Stimulated activated effector memory CD8-positive, alpha-beta T cell treated with anti-CD3 and anti-CD28 coated beads, Interleukin-12 subunit alpha, Interleukin-12 subunit beta, amount 100 ng/mL, for 72 hours (primary cell): ENCODE measurements around the gene NUTF2.
A peak's percentile ranks its signal among the peaks of the same experiment; 100 is the strongest.

Experiments used
- ATAC-seq: fragments of 150-1000 bp; cut with Tn5 transposase; 2 replicates; pipeline ENCODE4 v1.10.0; 2021
- DNase-seq, 2 donors: peaks; one replicate each; pipeline ENCODE4 v3.0.0; 2021 to 2022; ENCODE audit warnings: low spot score in 2 of 2
- H3K27ac Mint-ChIP-seq: one replicate; pipeline ENCODE4 v1.8.0; 2022; ENCODE audit warnings: mild to moderate bottlenecking, mixed read lengths
- H3K36me3 Mint-ChIP-seq: one replicate; pipeline ENCODE4 v1.8.0; 2022; ENCODE audit warnings: mild to moderate bottlenecking, mixed read lengths
- H3K4me1 Mint-ChIP-seq: one replicate; pipeline ENCODE4 v1.8.0; 2022; ENCODE audit warnings: mixed read lengths
- H3K4me3 Mint-ChIP-seq: one replicate; pipeline ENCODE4 v1.8.0; 2022; ENCODE audit warnings: mild to moderate bottlenecking, mixed read lengths
- H3K9me3 Mint-ChIP-seq: one replicate; pipeline ENCODE4 v1.8.0; 2022; ENCODE audit warnings: mixed read lengths

NUTF2 gene

DNA sequence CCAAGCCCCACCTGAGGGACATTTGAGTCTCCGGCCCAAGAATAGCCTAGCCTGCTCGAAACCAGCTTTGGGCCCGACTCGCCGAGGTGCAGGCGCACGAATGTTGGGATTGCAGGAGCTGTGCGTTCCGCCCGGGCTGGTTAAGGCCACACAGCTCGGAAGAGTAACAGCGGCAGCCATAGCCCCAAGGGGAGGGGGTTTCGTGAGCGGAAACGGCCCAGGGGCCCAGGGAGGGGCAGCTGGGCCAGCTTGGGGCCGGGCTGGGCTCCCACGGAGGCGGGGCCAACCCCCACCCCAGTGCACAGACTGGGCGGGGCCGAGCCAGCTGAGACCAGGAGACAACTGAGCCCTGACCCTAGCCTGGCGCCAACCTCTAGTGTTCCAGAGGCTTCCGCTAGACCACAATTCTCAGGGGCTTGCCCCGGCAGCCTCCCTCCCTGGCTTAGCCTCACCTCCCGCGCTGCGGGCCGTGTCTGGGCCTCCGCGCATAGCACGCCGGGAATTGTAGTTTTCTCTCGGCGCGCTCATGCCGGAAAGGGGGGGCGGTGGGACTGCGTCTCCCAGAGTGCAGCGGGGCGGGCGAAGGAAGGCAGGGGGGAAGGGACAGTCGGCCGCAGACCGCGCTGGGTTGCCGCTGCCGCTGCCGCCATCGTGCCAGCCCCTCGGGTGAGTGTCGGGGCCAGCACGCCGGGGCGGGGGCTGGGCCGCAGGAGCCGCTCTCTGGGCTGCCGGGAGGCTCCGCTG lies at the start of gene NUTF2:
TSS of gene NUTF2 (plus strand) at position 614 of the 744 bp plus-strand sequence. CDS start 18,198 bp downstream, outside the sequence.
- peak; percentile 79 for ATAC-seq
- peak within 1 kb of the TSS; percentile 93 for H3K27ac Mint-ChIP-seq
- H3K4me3 Mint-ChIP-seq, result peak within 1 kb of the TSS; percentile 98
- DNase-seq, result peak; percentile 93 to 99
- H3K4me1 Mint-ChIP-seq, result peaks cover 37% of the 10 kb centered on the region
- H3K9me3 Mint-ChIP-seq, result no peaks in the 10 kb centered on the region
- H3K36me3 Mint-ChIP-seq, result peaks cover 52% of the 10 kb centered on the region

GRCh38 chr16:67800338-67800926 lies 46.3 kb upstream of the NUTF2 start:
- no peak overlapping the region for H3K4me3 Mint-ChIP-seq
- DNase-seq (no peak), ATAC-seq (no peak)

DNA sequence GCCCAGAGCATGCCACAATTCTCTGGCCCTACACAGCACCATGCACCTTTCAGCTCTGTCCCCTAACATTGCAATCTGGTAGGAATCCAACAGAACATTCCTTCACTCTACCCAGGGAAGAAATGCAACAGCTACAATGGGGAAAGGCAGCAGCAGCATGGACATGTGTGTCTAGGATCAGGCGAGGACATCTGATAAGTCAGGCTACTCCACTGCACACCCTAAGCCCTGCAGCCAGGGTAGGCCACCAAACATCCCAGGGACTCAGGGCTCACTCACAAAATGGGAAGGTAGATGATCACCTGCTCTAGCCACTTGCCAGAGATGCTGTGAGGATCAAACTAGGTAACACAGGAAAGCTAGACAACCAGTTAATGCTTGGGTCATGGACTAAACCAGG lies 45.5 kb upstream of the NUTF2 start:
- no peak for ATAC-seq
- Mint-ChIP-seq H3K9me3 (no peaks in the 10 kb centered on the region), H3K4me1 (peaks cover 74% of the 10 kb centered on the region), H3K36me3 (peaks cover 71% of the 10 kb centered on the region), H3K27ac (peak overlapping the region; percentile 67), H3K4me3 (peak overlapping the region; percentile 26)
- no peak for DNase-seq

More at GRCh38 chr16:67800338-67800926, 46.3 kb upstream of the NUTF2 start:
- H3K36me3 Mint-ChIP-seq, result peaks cover 71% of the 10 kb centered on the region
- peak overlapping the region; percentile 88 for H3K27ac Mint-ChIP-seq
- peaks cover 70% of the 10 kb centered on the region for H3K4me1 Mint-ChIP-seq
- H3K9me3 Mint-ChIP-seq, result no peaks in the 10 kb centered on the region

- ATAC-seq (no peak), DNase-seq (no peak)
- Mint-ChIP-seq H3K4me3 (peak overlapping the region; percentile 26), H3K4me1 (peaks cover 69% of the 10 kb centered on the region), H3K36me3 (peaks cover 76% of the 10 kb centered on the region), H3K27ac (peak overlapping the region; percentile 67), H3K9me3 (no peaks in the 10 kb centered on the region)
These were observed 44.9 kb upstream of the NUTF2 start for GRCh38 chr16:67801883-67802282.

GRCh38 chr16:67803894-67804293 lies 42.8 kb upstream of the NUTF2 start:
- Mint-ChIP-seq H3K4me1 (peaks cover 61% of the 10 kb centered on the region), H3K27ac (no peak overlapping the region), H3K9me3 (no peaks in the 10 kb centered on the region), H3K4me3 (no peak overlapping the region), H3K36me3 (peaks cover 64% of the 10 kb centered on the region)
- DNase-seq (no peak), ATAC-seq (no peak)

DNA sequence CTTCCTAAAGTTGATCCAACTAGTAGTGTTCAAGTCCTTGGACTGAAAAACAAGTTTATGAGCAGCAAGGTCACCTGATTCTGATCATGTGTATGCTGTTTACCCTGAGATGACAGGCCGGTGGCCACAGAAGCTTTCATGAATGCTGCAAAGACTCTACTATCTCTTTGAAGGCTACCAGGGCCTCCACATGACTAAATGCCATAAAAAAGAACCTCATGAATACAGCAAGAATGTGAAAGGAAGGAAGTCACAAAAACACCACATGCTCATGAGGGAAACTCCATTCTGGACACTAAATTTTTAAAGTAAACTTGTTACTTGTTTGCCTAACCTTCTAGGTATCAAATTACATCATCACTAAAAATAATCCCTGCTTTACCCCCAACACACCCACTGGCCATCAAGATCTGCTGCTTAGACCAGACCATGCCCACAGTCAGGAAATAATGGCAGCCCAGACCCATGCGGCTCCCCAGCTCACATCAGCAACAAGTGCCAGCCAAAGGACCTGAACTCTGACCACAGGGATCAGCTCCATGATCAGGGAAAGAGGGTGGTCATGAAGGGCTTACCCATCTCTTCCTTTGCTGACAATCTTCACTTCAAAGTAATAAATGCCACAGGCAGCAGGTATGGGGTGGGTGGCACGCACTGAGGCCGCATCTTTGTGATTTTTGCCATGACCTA lies 41.7 kb upstream of the NUTF2 start:
- Mint-ChIP-seq H3K4me3 (peak overlapping the region; percentile 89), H3K4me1 (peaks cover 52% of the 10 kb centered on the region), H3K36me3 (peaks cover 53% of the 10 kb centered on the region), H3K27ac (peak overlapping the region; percentile 91), H3K9me3 (no peaks in the 10 kb centered on the region)
- ATAC-seq, result no peak
- DNase-seq, result no peak

- Mint-ChIP-seq H3K4me3 (peak overlapping the region; percentile 89), H3K27ac (peak overlapping the region; percentile 91), H3K36me3 (peaks cover 48% of the 10 kb centered on the region), H3K4me1 (peaks cover 43% of the 10 kb centered on the region), H3K9me3 (no peaks in the 10 kb centered on the region)
- ATAC-seq (no peak), DNase-seq (no peak)
These were observed 40.9 kb upstream of the NUTF2 start for GRCh38 chr16:67805718-67806427.

DNA sequence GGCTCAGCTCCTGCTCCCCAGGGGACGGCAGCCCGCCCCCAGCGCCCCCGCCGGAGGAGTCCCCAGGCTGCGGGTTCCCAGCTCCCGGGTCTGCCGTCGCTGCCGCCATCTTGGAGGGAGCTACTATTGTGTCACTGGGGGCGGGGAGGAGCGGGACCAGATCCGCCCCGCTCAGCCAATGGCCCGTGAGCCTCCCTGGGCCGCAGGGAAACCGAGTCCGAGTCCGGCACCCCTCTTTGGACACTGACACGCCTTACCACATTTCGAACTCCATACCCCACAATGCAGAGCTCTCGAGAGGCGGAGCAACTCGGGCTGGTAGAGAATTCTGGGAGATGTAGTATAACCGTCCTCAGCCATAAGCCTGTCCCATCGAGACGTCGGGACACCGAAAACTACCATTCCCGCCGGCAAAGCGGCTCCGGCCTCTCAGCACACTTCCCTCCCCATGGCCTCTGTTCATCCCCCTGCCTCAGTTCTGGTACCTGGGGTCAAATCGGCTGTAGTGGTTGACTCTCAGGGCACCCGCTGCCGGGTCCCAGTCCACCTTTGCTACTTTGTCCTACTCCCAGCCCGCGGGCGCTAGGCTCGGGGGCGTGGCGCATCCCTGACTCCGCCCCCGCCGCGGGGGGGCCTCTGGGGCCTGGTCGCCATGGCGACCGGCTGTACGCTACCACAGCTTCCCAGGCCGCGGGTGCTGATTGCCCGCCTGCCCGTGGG lies 40.1 kb upstream of the NUTF2 start, which contains the start of the genes RANBP10 and TSNAXIP1:
TSS of gene RANBP10 (minus strand) at position 133 of the 720 bp plus-strand sequence. CDS start at position 109, 24 bp downstream.
TSS of gene TSNAXIP1 (plus strand) at position 462 of the 720 bp plus-strand sequence. CDS start 261 bp downstream, outside the sequence.
- Mint-ChIP-seq H3K9me3 (no peaks in the 10 kb centered on the region), H3K4me3 (peak within 1 kb of the TSS; percentile 89), H3K4me1 (peaks cover 36% of the 10 kb centered on the region), H3K36me3 (peaks cover 43% of the 10 kb centered on the region), H3K27ac (peak within 1 kb of the TSS; percentile 91)
- ATAC-seq (peak; percentile 97), DNase-seq (peak; percentile 93 to 96)

DNA sequence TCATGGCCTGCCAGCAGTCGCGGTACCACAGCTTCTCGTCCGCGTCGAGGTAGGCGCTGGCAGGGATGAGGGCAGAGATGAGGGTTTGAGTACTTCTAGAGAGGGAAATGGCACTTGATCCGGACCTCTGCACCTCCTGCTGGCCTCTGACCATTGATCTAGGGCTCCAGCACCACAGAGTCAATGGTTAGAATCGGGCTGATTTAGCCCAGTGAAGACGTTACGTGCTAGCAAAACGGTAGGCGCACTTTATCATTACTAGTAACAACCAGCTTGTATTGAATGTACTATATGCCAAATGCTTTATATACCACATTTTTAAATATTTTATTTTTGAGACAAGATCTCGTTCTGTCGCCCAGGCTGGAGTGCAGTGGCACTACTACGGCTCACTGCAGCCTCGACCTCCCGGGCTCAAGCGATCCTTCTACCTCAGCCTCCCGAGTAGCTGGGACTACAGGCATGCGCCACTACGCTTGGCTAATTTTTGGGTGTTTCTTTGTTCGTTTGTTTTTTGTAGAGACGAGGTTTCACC lies 39.5 kb upstream of the NUTF2 start:
- no peak for DNase-seq
- peak overlapping the region; percentile 89 for H3K4me3 Mint-ChIP-seq
- peaks cover 36% of the 10 kb centered on the region for H3K36me3 Mint-ChIP-seq
- ATAC-seq, result no peak
- H3K4me1 Mint-ChIP-seq, result peaks cover 30% of the 10 kb centered on the region
- peak overlapping the region; percentile 91 for H3K27ac Mint-ChIP-seq
- no peaks in the 10 kb centered on the region for H3K9me3 Mint-ChIP-seq

GRCh38 chr16:67811899-67812298 lies 34.8 kb upstream of the NUTF2 start:
- Mint-ChIP-seq H3K9me3 (no peaks in the 10 kb centered on the region), H3K27ac (no peak overlapping the region), H3K4me1 (peaks cover 4% of the 10 kb centered on the region), H3K4me3 (no peak overlapping the region), H3K36me3 (no peaks in the 10 kb centered on the region)
- no peak for DNase-seq
- ATAC-seq, result no peak

- ATAC-seq (no peak), DNase-seq (no peak)
- Mint-ChIP-seq H3K9me3 (no peaks in the 10 kb centered on the region), H3K4me1 (no peaks in the 10 kb centered on the region), H3K27ac (no peak overlapping the region), H3K4me3 (no peak overlapping the region), H3K36me3 (no peaks in the 10 kb centered on the region)
These were observed 32.2 kb upstream of the NUTF2 start for GRCh38 chr16:67814567-67814966.

DNA sequence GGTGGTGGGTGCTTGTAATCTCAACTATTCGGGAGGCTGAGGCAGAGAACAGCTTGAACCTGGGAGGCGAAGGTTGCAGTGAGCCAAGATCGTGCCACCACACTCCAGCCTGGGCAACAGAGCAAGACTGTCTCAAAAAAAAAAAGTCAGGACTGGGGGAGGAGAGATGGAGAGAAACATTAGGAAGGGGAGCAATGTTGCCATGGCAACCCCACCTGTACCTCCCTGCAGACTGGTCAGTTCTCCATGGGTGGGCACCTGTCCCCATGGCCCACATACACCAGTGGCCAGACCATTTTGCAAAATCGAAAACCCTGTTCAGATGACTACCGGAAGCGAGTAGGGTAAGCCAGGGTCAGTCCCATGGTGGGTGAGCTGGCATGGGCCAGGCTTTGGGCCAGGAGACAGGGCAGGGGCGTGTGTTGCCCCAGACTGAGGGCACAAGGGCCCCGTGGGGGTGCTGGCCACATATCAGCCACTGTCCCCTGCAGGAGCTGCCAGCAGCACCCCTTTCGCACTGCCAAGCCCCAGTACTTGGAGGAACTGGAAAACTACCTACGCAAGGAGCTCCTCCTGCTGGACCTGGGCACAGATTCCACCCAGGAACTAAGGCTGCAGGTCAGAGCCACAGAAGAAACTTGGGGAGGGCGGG lies 26.0 kb upstream of the NUTF2 start:
- ATAC-seq (no peak), DNase-seq (no peak)
- Mint-ChIP-seq H3K4me3 (no peak overlapping the region), H3K4me1 (no peaks in the 10 kb centered on the region), H3K36me3 (no peaks in the 10 kb centered on the region), H3K27ac (no peak overlapping the region), H3K9me3 (no peaks in the 10 kb centered on the region)

- Mint-ChIP-seq H3K36me3 (no peaks in the 10 kb centered on the region), H3K9me3 (no peaks in the 10 kb centered on the region), H3K4me3 (no peak overlapping the region), H3K4me1 (no peaks in the 10 kb centered on the region), H3K27ac (no peak overlapping the region)
- ATAC-seq (no peak), DNase-seq (no peak)
These were observed 24.2 kb upstream of the NUTF2 start for GRCh38 chr16:67822511-67822910.

DNA sequence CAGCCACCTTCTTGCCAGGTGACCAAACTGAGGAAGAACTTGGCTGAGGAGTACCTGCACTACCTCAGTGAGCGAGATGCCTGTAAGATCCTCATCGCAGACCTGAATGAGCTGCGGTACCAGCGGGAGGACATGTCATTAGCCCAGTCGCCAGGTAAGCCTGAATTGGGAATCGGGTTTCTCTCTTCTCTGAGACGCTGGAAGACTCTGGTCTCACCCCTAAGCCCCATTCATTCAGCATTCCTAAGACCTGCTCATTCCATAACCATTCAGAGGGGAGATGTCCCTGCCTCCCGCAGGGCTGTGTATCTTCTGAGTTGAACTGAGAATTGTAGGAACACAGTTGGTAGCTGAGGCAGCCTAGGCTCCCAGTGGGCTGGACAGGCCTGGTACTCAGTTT lies 21.6 kb upstream of the NUTF2 start:
- H3K4me3 Mint-ChIP-seq, result no peak overlapping the region
- no peak for ATAC-seq
- H3K36me3 Mint-ChIP-seq, result no peaks in the 10 kb centered on the region
- H3K27ac Mint-ChIP-seq, result peak overlapping the region; percentile 32
- H3K4me1 Mint-ChIP-seq, result no peaks in the 10 kb centered on the region
- no peak for DNase-seq
- no peaks in the 10 kb centered on the region for H3K9me3 Mint-ChIP-seq
